GM10248 (cell line): ENCODE data around the gene TOR2A.

ENCODE experiments used
- CTCF ChIA-PET: fragments of 300-600 bp; sonication (Branson Sonifier 250); formaldehyde crosslinking; extraction: SDS; loops from one replicate; lab custom pipeline; 2021; ENCODE audit warnings: antibody characterized with exemption; lab: Yijun Ruan, JAX
- POLR2A ChIA-PET: fragments of 350-650 bp; sonication (Branson Sonifier 250); formaldehyde crosslinking; extraction: SDS; loops from one replicate; lab custom pipeline; 2020; ENCODE audit warnings: antibody characterized with exemption; lab: Yijun Ruan, JAX
- DNase-seq: peaks from one replicate; pipeline ENCODE4 v3.0.0; 2012; ENCODE audit errors: extremely low spot score
- CTCF ChIP-seq: IDR thresholded peaks from 2 replicates; pipeline ENCODE4 v1.5.1; 2012; ENCODE audit warnings: mild to moderate bottlenecking, low read depth; ENCODE audit errors: extremely low read depth, missing control alignments, control extremely low read depth

TOR2A gene

DNA sequence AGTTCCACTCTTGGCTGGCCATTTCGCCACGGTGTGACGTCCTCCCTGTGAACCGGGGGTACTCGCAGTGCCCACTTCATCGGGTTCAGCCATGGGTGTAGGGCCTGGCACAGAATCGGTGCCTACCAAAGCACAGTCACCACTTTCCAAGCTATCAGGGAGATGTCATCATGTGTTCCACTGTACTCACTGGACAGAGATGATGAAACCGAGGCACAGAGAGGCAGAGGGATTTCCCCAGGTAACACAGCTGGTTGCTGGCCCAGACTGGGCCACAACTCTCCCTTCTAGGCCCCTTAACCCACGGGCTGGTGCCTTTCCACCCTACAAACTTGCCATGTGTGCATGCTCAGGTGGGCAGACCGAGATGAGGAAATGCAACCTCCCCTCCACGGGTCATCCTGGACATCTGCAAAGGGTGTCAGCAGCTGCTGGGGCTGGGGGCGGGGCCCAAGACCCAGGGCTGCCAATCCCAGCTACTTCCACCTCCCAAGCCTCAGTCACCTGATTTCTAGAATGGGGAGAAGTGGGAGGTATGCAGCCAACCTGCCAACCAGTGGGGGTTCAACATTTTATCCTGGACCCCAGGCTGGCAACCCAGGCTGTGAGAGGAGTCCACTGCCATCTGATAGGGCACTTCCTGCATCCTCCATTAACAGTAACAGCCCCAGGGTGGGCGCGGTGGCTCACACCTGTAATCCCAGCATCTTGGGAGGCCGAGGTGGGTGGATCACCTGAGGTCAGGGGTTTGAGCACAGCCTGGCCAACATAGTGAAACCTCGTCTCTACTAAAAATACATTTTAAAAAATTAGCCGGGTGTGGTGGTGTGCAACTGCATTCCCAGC is 44.3 kb upstream of the TOR2A start:
- CTCF ChIA-PET, result interaction anchor here (0.9 to 10.6 kb wide), 7 partner anchors 10 to 256 kb away, joined by 3 to 62 read pairs (median 4); partner anchors contain the start of genes FPGS and TOR2A
- DNase-seq, result peak; percentile 64

DNA sequence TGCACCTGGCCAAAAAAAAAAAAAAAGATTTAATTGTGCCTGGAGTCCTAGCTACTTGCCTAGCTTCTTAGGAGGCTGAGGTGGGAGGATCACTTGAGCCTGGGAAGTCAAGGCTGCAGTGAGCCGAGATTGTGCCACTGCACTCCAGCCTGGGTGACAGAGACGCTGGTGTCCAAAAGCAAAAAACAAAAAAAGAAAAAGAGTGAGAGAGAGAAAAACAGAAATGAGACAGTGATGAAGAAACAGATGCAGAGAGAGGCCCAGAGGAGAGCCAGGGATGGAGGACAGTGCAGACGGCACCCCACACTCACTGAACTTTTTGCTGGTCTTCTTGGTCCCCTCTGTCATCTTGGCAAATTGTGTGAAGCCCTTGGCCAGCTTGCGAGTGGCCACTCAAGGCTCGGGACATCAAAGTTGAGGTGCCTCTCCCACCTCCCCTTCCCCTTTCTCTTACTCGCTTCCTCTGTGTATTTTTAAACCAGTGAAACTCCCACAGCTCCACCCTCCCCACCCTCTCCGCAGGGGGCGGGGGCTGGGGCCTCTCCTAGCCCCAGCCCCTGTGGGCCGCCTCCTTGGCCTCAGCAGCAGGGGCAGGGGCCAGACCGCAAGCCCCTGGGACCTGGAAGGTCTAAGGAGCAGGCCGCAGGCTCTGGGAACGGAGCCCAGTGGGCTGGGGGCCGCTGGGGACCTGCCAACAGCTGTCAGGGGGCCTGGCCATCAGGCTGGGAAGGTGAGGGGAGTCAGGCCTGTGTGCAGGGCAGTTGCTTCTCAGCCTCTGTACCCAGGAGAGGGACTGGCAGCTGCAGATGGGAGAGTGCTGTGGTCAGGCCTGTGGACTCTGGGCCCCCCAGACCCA is 43.4 kb upstream of the TOR2A start, which contains the start of gene SH2D3C:
Gene SH2D3C, minus strand, starts transcription at position 387 of the 856 bp plus-strand sequence. Its CDS starts 39 bp downstream, at position 348.
- ChIA-PET CTCF (interaction anchor here (0.9 to 10.6 kb wide), 6 partner anchors 9 to 257 kb away, joined by 3 to 62 read pairs (median 4); partner anchors contain the start of genes FPGS and TOR2A), POLR2A (interaction anchor here (0.7 to 1.0 kb wide), 2 partner anchors 24 to 67 kb away, joined by 3 read pairs; partner anchors contain the start of gene FPGS)
- no peak for TF ChIP-seq CTCF
- DNase-seq, result peak; percentile 60

More for the DNA sequence above, 44.3 kb upstream of the TOR2A start:
- no peak for TF ChIP-seq CTCF
- POLR2A ChIA-PET, result interaction anchor here (1.0 kb wide), 1 partner anchor 23 kb away, joined by 3 read pairs; the partner anchor contains the start of gene FPGS

- TF ChIP-seq CTCF, result no peak
- no peak for DNase-seq
- ChIA-PET CTCF (interaction anchor here (2.6 to 10.6 kb wide), 2 partner anchors 43 to 93 kb away, joined by 12 to 62 read pairs; partner anchors contain the start of gene TOR2A), POLR2A (interaction anchor here (0.7 kb wide), 1 partner anchor 68 kb away, joined by 3 read pairs; no protein-coding TSS in a partner anchor)
These were observed 42.4 kb upstream of the TOR2A start for GRCh38 chr9:127777368-127777980.

GRCh38 chr9:127776924-127777289 is 41.8 kb upstream of the TOR2A start:
- POLR2A ChIA-PET, result no interaction called here
- no peak for TF ChIP-seq CTCF
- DNase-seq, result no peak
- CTCF ChIA-PET, result interaction anchor here (1.3 to 2.7 kb wide), 2 partner anchors 8 to 19 kb away, joined by 3 to 25 read pairs; partner anchors contain the start of gene CDK9

- DNase-seq, result peak; percentile 81
These were observed 41.3 kb upstream of the TOR2A start for GRCh38 chr9:127776195-127776923.

More at GRCh38 chr9:127776195-127776923, 41.3 kb upstream of the TOR2A start:
- ChIA-PET CTCF (interaction anchor here (1.0 to 2.7 kb wide), 3 partner anchors 9 to 93 kb away, joined by 3 to 25 read pairs (median 3); partner anchors contain the start of gene CDK9), POLR2A (interaction anchor here (0.7 kb wide), 1 partner anchor 8 kb away, joined by 3 read pairs; no protein-coding TSS in a partner anchor)
- TF ChIP-seq CTCF, result no peak
